NCI-H2029 treated with DMSO at 0.1 percent for 48 hours (cell line): ENCODE results near the gene STRA8.
"Not testable (repeated sequence)": the region's sequence is repeated elsewhere in the genome, so short reads cannot be mapped to it uniquely, and the experiment has no call there.

Experiments used
- DNase-seq: peaks from one replicate; lab custom pipeline; 2025; lab: John Stamatoyannopoulos, UW

Gene STRA8

GRCh38 chr7:135204876-135205275 is 28.8 kb upstream of the STRA8 start:
- no peak for DNase-seq

- DNase-seq, result no peak
Observed at GRCh38 chr7:135205850-135206249, 27.8 kb upstream of the STRA8 start.

- no peak for DNase-seq
Observed at GRCh38 chr7:135206941-135207391, 26.7 kb upstream of the STRA8 start.

GRCh38 chr7:135207406-135208101 is 26.1 kb upstream of the STRA8 start:
- DNase-seq, result no peak

- no peak for DNase-seq
Observed at GRCh38 chr7:135208102-135208793, 25.4 kb upstream of the STRA8 start.

GRCh38 chr7:135209225-135209834 is 24.3 kb upstream of the STRA8 start:
- DNase-seq, result no peak

- DNase-seq, result no peak
Observed at GRCh38 chr7:135210888-135211178, 22.8 kb upstream of the STRA8 start.

GRCh38 chr7:135211179-135211945 is 22.3 kb upstream of the STRA8 start, which contains the start of gene WDR91:
WDR91 (minus strand) TSS chr7:135211526; CDS start chr7:135211502, 24 bp downstream.
- DNase-seq, result peak; percentile 62

- DNase-seq, result peak; percentile 59
Observed at GRCh38 chr7:135211946-135212685, 21.5 kb upstream of the STRA8 start.

- DNase-seq, result no peak
Observed at GRCh38 chr7:135213831-135214230, 19.8 kb upstream of the STRA8 start.

GRCh38 chr7:135215180-135215579 is 18.5 kb upstream of the STRA8 start:
- DNase-seq, result no peak

- no peak for DNase-seq
Observed at GRCh38 chr7:135215698-135216097, 17.9 kb upstream of the STRA8 start.

- DNase-seq, result no peak
Observed at GRCh38 chr7:135217645-135218509, 15.8 kb upstream of the STRA8 start.

GRCh38 chr7:135224027-135224426 is 9.6 kb upstream of the STRA8 start:
- DNase-seq, result no peak

- DNase-seq, result no peak
Observed at GRCh38 chr7:135231686-135232085, 2.0 kb upstream of the STRA8 start.

- no peak for DNase-seq
Observed at GRCh38 chr7:135232087-135232486, 1.6 kb upstream of the STRA8 start.

GRCh38 chr7:135232720-135233119 is 918 bp upstream of the STRA8 start:
- no peak for DNase-seq

- DNase-seq, result not testable (repeated sequence)
Observed at GRCh38 chr7:135234095-135234494, 457 bp downstream of the STRA8 start.

- DNase-seq, result no peak
Observed at GRCh38 chr7:135234727-135235126, 1.1 kb downstream of the STRA8 start.

GRCh38 chr7:135235841-135236240 is 2.2 kb downstream of the STRA8 start:
- DNase-seq, result no peak

GRCh38 chr7:135236727-135237126 is 3.1 kb downstream of the STRA8 start:
- DNase-seq, result no peak
